A673 (cell line): ENCODE measurements around the gene CFAP210. TPM values are rescaled to one million over a fixed set of nuclear protein-coding genes. Genes with fewer than 3 reads are reported as not detected.

Experiments
- BruUV-seq: library from RNA; stranded (reverse); fragments of 400-500 nt; replicated peaks from 2 replicates; lab custom pipeline; 2021; lab: Mats Ljungman, UMichigan
- CTCF ChIA-PET: fragments of 300-600 bp; sonication (Branson Sonifier 250); formaldehyde crosslinking; loops from one replicate; lab custom pipeline; 2022; ENCODE audit warnings: antibody characterized with exemption; lab: Charles Lee
- POLR2A ChIA-PET: fragments of 300-600 bp; sonication (Branson Sonifier 250); formaldehyde crosslinking; loops from one replicate; lab custom pipeline; 2022; ENCODE audit warnings: antibody characterized with exemption; ENCODE audit not compliant: low non-redundant PET; lab: Charles Lee
- DNase-seq: peaks from one replicate; pipeline ENCODE4 v3.0.0-alpha.2; 2015; ENCODE audit warnings: low spot score
- H3K27ac ChIP-seq: fragments of 200-600 bp; sonication (generic); 2 replicates; pipeline ENCODE4 v1.5.1; 2016; ENCODE audit warnings: mixed run types, low read depth, mild to moderate bottlenecking, mixed read lengths, antibody characterized with exemption, low read length; ENCODE audit not compliant: poor library complexity, severe bottlenecking
- H3K27me3 ChIP-seq: fragments of 200-600 bp; sonication (generic); replicated peaks from 2 replicates; pipeline ENCODE4 v1.6.1; 2017; ENCODE audit warnings: mixed run types, low read depth, mild to moderate bottlenecking, mixed read lengths, antibody characterized with exemption, low read length; ENCODE audit not compliant: insufficient read depth, poor library complexity
- H3K36me3 ChIP-seq: fragments of 200-600 bp; sonication (generic); 2 replicates; pipeline ENCODE4 v1.6.1; 2016; ENCODE audit warnings: mixed run types, mild to moderate bottlenecking, mixed read lengths, antibody characterized with exemption, low read length; ENCODE audit not compliant: insufficient read depth, poor library complexity, severe bottlenecking
- H3K4me1 ChIP-seq: fragments of 200-600 bp; sonication (generic); 2 replicates; pipeline ENCODE4 v1.6.1; 2017; ENCODE audit warnings: mixed run types, mild to moderate bottlenecking, mixed read lengths, antibody characterized with exemption, low read length; ENCODE audit not compliant: insufficient read depth, poor library complexity, severe bottlenecking
- H3K4me3 ChIP-seq: fragments of 200-600 bp; sonication (generic); 2 replicates; pipeline ENCODE4 v1.5.1; 2016; ENCODE audit warnings: low read depth, mixed run types, mild to moderate bottlenecking, mixed read lengths, low read length; ENCODE audit not compliant: poor library complexity, severe bottlenecking
- H3K9me3 ChIP-seq: fragments of 200-600 bp; sonication (generic); 2 replicates; pipeline ENCODE4 v1.6.1; 2016; ENCODE audit warnings: mixed run types, low read depth, mild to moderate bottlenecking, mixed read lengths, antibody characterized with exemption, low read length; ENCODE audit not compliant: poor library complexity, severe bottlenecking
- CTCF ChIP-seq: fragments of 300-800, 200-600 bp; sonication (generic); conservative IDR thresholded peaks from 2 replicates; pipeline ENCODE4 v1.5.1; 2017; ENCODE audit warnings: low read depth, mild to moderate bottlenecking, antibody characterized with exemption, low read length, moderate library complexity, mixed read lengths
- EZH2 ChIP-seq: fragments of 200-600 bp; sonication (generic); IDR thresholded peaks from 2 replicates; pipeline ENCODE4 v1.6.1; 2017; ENCODE audit warnings: borderline replicate concordance, low read depth, mild to moderate bottlenecking, mixed read lengths, antibody characterized with exemption, low read length; ENCODE audit not compliant: poor library complexity, severe bottlenecking
- intact Hi-C: fragments of 100-400 bp; cut with micrococcal nuclease; formaldehyde crosslinking; loops from one replicate; pipeline ENCODE4 v1.10.0; 2022; ENCODE audit not compliant: unreplicated experiment
- total RNA-seq: library from RNA; stranded (reverse); gene quantifications from 2 replicates; pipeline ENCODE4 v1.2.3, GENCODE V29; 2021

Gene CFAP210
- total RNA-seq, 1 experiment from 2014 or later, result 0.37 TPM

GRCh38 chr2:169644173-169644572 lies 50.0 kb downstream of the CFAP210 start:
- Histone ChIP-seq H3K36me3 (peaks cover 5% of the 10 kb centered on the region), H3K4me3 (no peak overlapping the region), H3K4me1 (no peaks in the 10 kb centered on the region), H3K27ac (no peak overlapping the region), H3K9me3 (no peaks in the 10 kb centered on the region), H3K27me3 (no peaks in the 10 kb centered on the region)
- ChIA-PET POLR2A (no interaction called here), CTCF (no interaction called here)
- TF ChIP-seq EZH2 (no peak), CTCF (no peak)
- intact Hi-C loops, result no loop called here
- BruUV-seq, result no TSS peak
- DNase-seq, result no peak

GRCh38 chr2:169641464-169641863 lies 52.7 kb downstream of the CFAP210 start:
- no TSS peak for BruUV-seq
- Histone ChIP-seq H3K36me3 (peaks cover 17% of the 10 kb centered on the region), H3K27ac (no peak overlapping the region), H3K4me3 (no peak overlapping the region), H3K27me3 (no peaks in the 10 kb centered on the region), H3K9me3 (no peaks in the 10 kb centered on the region), H3K4me1 (no peaks in the 10 kb centered on the region)
- TF ChIP-seq EZH2, result no peak
- no peak for TF ChIP-seq CTCF
- intact Hi-C loops, result no loop called here
- ChIA-PET CTCF (no interaction called here), POLR2A (no interaction called here)
- DNase-seq, result no peak

- H3K9me3 ChIP-seq, result no peaks in the 10 kb centered on the region
- no peak for TF ChIP-seq CTCF
- TF ChIP-seq EZH2, result no peak
- POLR2A ChIA-PET, result no interaction called here
- CTCF ChIA-PET, result interaction anchor here (0.6 kb wide), 1 partner anchor 55 kb away, joined by 3 read pairs; no protein-coding TSS in a partner anchor
- no peaks in the 10 kb centered on the region for H3K4me1 ChIP-seq
- H3K4me3 ChIP-seq, result no peak overlapping the region
- no peak overlapping the region for H3K27ac ChIP-seq
- intact Hi-C loops, result no loop called here
- BruUV-seq, result no TSS peak
- no peak for DNase-seq
- peaks cover 30% of the 10 kb centered on the region for H3K36me3 ChIP-seq
- no peaks in the 10 kb centered on the region for H3K27me3 ChIP-seq
Observed at GRCh38 chr2:169640104-169640503, 54.1 kb downstream of the CFAP210 start.
